WI38 (cell line): ENCODE measurements around the gene CCL17.
"Not testable (repeated sequence)": the region's sequence is repeated elsewhere in the genome, so short reads cannot be mapped to it uniquely, and the experiment has no call there.

ENCODE experiments used
- H3K4me3 ChIP-seq: 2 replicates; pipeline ENCODE4 v1.5.1; 2011; ENCODE audit warnings: low read depth, mild to moderate bottlenecking, control low read depth, low read length
- CTCF ChIP-seq: IDR thresholded peaks from 2 replicates; pipeline ENCODE4 v1.5.1; 2012; ENCODE audit warnings: low read depth, mild to moderate bottlenecking, control low read depth, low read length

CCL17 gene

GRCh38 chr16:57391708-57392107, 12.9 kb upstream of the CCL17 start:
- no peak overlapping the region for H3K4me3 ChIP-seq
- no peak for TF ChIP-seq CTCF

- H3K4me3 ChIP-seq: no peak overlapping the region
- TF ChIP-seq CTCF: no peak
These were observed 11.9 kb upstream of the CCL17 start for GRCh38 chr16:57392694-57393093.

GRCh38 chr16:57394444-57394843, 10.1 kb upstream of the CCL17 start:
- no peak for TF ChIP-seq CTCF
- no peak overlapping the region for H3K4me3 ChIP-seq

- TF ChIP-seq CTCF: no peak
- no peak overlapping the region for H3K4me3 ChIP-seq
These were observed 9.5 kb upstream of the CCL17 start for GRCh38 chr16:57395026-57395425.

GRCh38 chr16:57396786-57397185, 7.8 kb upstream of the CCL17 start:
- TF ChIP-seq CTCF: no peak
- H3K4me3 ChIP-seq: no peak overlapping the region

- H3K4me3 ChIP-seq: not testable (repeated sequence)
These were observed 7.1 kb upstream of the CCL17 start for GRCh38 chr16:57397493-57397892.

- TF ChIP-seq CTCF: no peak
- no peak overlapping the region for H3K4me3 ChIP-seq
These were observed 2.5 kb upstream of the CCL17 start for GRCh38 chr16:57401943-57402640.

- no peak overlapping the region for H3K4me3 ChIP-seq
- no peak for TF ChIP-seq CTCF
These were observed 530 bp downstream of the CCL17 start for GRCh38 chr16:57405097-57405496.
